Cardiac fibroblast (primary cell): ENCODE results near the gene SPATA13.

Experiments
- DNase-seq, 2 donors: peaks; one replicate each; pipeline versions ENCODE4 v3.0.0 to v3.0.0-alpha.2; 2010; ENCODE audit warnings: low read depth in 2 of 2
- H3K4me3 ChIP-seq, 2 donors: replicated peaks in 1 of 2; 1 replicate in 1 of 2; 2 replicates in 1 of 2; pipeline ENCODE4 v1.5.1; 2011; ENCODE audit warnings: low read depth in 2 of 2, low read length in 2 of 2, mild to moderate bottlenecking in 2 of 2, moderate library complexity in 1 of 2
- CTCF ChIP-seq: IDR thresholded peaks from one replicate; pipeline ENCODE4 v1.5.1; 2011; ENCODE audit warnings: low read depth, mild to moderate bottlenecking, low read length, inconsistent platforms

SPATA13 gene

DNA sequence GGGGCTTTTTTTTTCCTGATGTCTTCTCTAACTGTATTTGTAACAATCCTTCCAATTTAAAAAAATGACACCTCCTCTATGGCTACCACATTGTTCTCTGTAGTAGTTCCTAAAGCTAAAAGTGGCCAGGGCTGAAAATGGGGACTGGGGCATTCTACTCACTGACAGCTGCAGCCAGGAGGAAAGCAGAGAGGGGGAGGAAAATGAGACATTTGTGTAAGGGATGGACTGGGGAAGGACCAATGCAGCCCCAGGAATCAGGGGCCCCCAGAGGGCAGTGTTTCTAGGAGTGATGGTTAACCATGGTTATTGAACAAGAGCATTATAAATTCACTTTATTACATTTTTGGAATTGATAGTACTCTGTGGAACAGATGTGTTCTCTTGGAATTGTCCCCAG, 114.5 kb downstream of the SPATA13 start:
- TF ChIP-seq CTCF: no peak
- no peak overlapping the region for H3K4me3 ChIP-seq
- no peak for DNase-seq

GRCh38 chr13:24276306-24276705, 115.8 kb downstream of the SPATA13 start:
- DNase-seq: no peak
- no peak for TF ChIP-seq CTCF
- no peak overlapping the region for H3K4me3 ChIP-seq

- no peak for DNase-seq
- no peak overlapping the region for H3K4me3 ChIP-seq
- no peak for TF ChIP-seq CTCF
These were observed 116.3 kb downstream of the SPATA13 start for GRCh38 chr13:24276861-24277260.

DNA sequence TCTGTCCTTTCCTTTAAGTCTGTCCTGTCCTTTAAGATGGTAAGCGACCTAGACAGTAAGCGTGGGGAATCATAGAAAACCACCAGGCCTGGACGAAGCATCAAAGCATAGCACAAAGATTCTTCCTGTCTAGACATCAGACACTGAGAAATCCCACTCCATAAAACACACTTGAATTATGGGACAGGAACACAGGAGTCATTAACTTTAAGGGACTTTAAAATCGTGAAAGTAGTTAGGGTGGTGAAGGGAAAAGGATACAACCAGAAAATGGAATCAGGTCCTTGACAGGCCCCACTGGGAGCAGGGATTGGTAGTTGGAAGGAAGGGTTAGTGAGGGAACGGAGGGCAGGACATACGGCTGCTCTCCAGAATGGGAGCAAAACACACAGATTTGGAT, 117.2 kb downstream of the SPATA13 start:
- no peak overlapping the region for H3K4me3 ChIP-seq
- no peak for TF ChIP-seq CTCF
- no peak for DNase-seq

- no peak overlapping the region for H3K4me3 ChIP-seq
These were observed 119.0 kb downstream of the SPATA13 start for GRCh38 chr13:24279327-24280110.

GRCh38 chr13:24280720-24281119, 120.2 kb downstream of the SPATA13 start:
- no peak overlapping the region for H3K4me3 ChIP-seq
- TF ChIP-seq CTCF: no peak
- no peak for DNase-seq

More at GRCh38 chr13:24279327-24280110, 119.0 kb downstream of the SPATA13 start:
- DNase-seq: peak in 1 of 2 donors; percentile 39
- TF ChIP-seq CTCF: no peak
